Thymus (tissue), 11 donors: ENCODE measurements around the gene ZBTB16. TPM values are rescaled to one million over a fixed set of nuclear protein-coding genes. Genes with fewer than 3 reads are reported as not detected.
A peak's percentile ranks its signal among the peaks of the same experiment; 100 is the strongest.

Experiments
- DNase-seq, 9 donors: peaks; one replicate each; pipeline ENCODE4 v3.0.0-alpha.2; 2013; ENCODE audit warnings: low spot score in 9 of 9, low read depth in 6 of 9, missing footprints in 1 of 9
- H3K27ac ChIP-seq, 2 donors: one replicate each; pipeline ENCODE4 v1.5.1; 2013; ENCODE audit warnings: control low read depth in 1 of 2, low read depth in 1 of 2, low read length in 1 of 2, mild to moderate bottlenecking in 1 of 2, moderate library complexity in 1 of 2
- H3K27me3 ChIP-seq, 2 donors: one replicate each; pipeline ENCODE4 v1.5.1; 2013; ENCODE audit warnings: low read length in 1 of 2; ENCODE audit not compliant: control insufficient read depth in 2 of 2, insufficient read depth in 1 of 2
- H3K36me3 ChIP-seq, 2 donors: one replicate each; pipeline ENCODE4 v1.5.1; 2013; ENCODE audit warnings: low read length in 1 of 2, mild to moderate bottlenecking in 1 of 2, moderate library complexity in 1 of 2; ENCODE audit not compliant: control insufficient read depth in 2 of 2, insufficient read depth in 2 of 2
- H3K4me1 ChIP-seq, 2 donors: one replicate each; pipeline ENCODE4 v1.5.1; 2013; ENCODE audit warnings: low read length in 2 of 2; ENCODE audit not compliant: control insufficient read depth in 2 of 2, insufficient read depth in 2 of 2
- H3K4me3 ChIP-seq, 2 donors: one replicate each; pipeline ENCODE4 v1.5.1; 2013; ENCODE audit warnings: low read length in 2 of 2, control low read depth in 1 of 2, mild to moderate bottlenecking in 1 of 2
- H3K9me3 ChIP-seq, 2 donors: one replicate each; pipeline ENCODE4 v1.5.1; 2013; ENCODE audit warnings: low read length in 1 of 2, mild to moderate bottlenecking in 1 of 2; ENCODE audit not compliant: control insufficient read depth in 2 of 2, insufficient read depth in 1 of 2
- WGBS: extraction: QIAGEN DNeasy Blood & Tissue Kit; methylation state at CpG from one replicate; pipeline ENCODE4 v1.1.7; 2013; 5-methylcytosine and 5-hydroxymethylcytosine counted together
- polyA plus RNA-seq: library from polyadenylated mRNA; stranded (reverse); fragments of 200-250 nt; gene quantifications from one replicate; pipeline ENCODE4 v1.2.3, GENCODE V29; 2013
- total RNA-seq: library from RNA; stranded (reverse); fragments of 120-200 nt; gene quantifications from one replicate; pipeline ENCODE4 v1.2.4, GENCODE V29; 2013
- donor health status: healthy.

ZBTB16 gene
- total and polyA plus RNA-seq, 2 donors = 5.7 to 21.5 TPM

- Histone ChIP-seq H3K27me3 (peaks cover 2 to 9% of the 10 kb centered on the region in 2 donors), H3K4me1 (peaks cover 28 to 98% of the 10 kb centered on the region in 2 donors), H3K36me3 (no peaks in the 10 kb centered on the region), H3K9me3 (no peaks in the 10 kb centered on the region), H3K27ac (no peak overlapping the region), H3K4me3 (no peak overlapping the region)
- no peak for DNase-seq
- WGBS = 96% methylated on average over 9 of the region's 9 CpGs
Measured at GRCh38 chr11:114081641-114082414, 22.3 kb downstream of the ZBTB16 start.

- no peak overlapping the region for H3K27ac ChIP-seq
- 75% methylated on average over 6 of the region's 6 CpGs for WGBS
Measured at GRCh38 chr11:114082415-114082748, 22.9 kb downstream of the ZBTB16 start.

GRCh38 chr11:114082767-114083181 lies 23.3 kb downstream of the ZBTB16 start:
- Histone ChIP-seq H3K4me3 (peak overlapping the region; percentile 2 to 18), H3K27me3 (peaks cover 2 to 5% of the 10 kb centered on the region in 2 donors), H3K36me3 (no peaks in the 10 kb centered on the region), H3K9me3 (no peaks in the 10 kb centered on the region), H3K27ac (peak overlapping the region in 1 of 2 donors; percentile 40), H3K4me1 (peaks cover 22 to 98% of the 10 kb centered on the region in 2 donors)
- peak in 1 of 9 donors; percentile 62 for DNase-seq
- whole genome bisulfite sequencing = 15% methylated on average over 22 of the region's 22 CpGs

More at GRCh38 chr11:114082415-114082748, 22.9 kb downstream of the ZBTB16 start:
- peaks cover 2 to 5% of the 10 kb centered on the region in 2 donors for H3K27me3 ChIP-seq
- H3K4me1 ChIP-seq = peaks cover 26 to 98% of the 10 kb centered on the region in 2 donors
- H3K36me3 ChIP-seq = no peaks in the 10 kb centered on the region
- DNase-seq = no peak
- H3K4me3 ChIP-seq = no peak overlapping the region
- no peaks in the 10 kb centered on the region for H3K9me3 ChIP-seq

- Histone ChIP-seq H3K27ac (peak overlapping the region in 1 of 2 donors; percentile 40), H3K9me3 (no peaks in the 10 kb centered on the region), H3K4me1 (peaks cover 15 to 98% of the 10 kb centered on the region in 2 donors), H3K4me3 (no peak overlapping the region), H3K36me3 (no peaks in the 10 kb centered on the region), H3K27me3 (peaks cover 2 to 5% of the 10 kb centered on the region in 2 donors)
- no peak for DNase-seq
- 38% methylated on average over 11 of the region's 11 CpGs for WGBS
Measured at GRCh38 chr11:114083391-114084252, 24.1 kb downstream of the ZBTB16 start.

GRCh38 chr11:114084414-114084813 lies 24.9 kb downstream of the ZBTB16 start:
- DNase-seq = no peak
- H3K27ac ChIP-seq = no peak overlapping the region
- 69% methylated on average over 4 of the region's 4 CpGs for WGBS
- no peaks in the 10 kb centered on the region for H3K36me3 ChIP-seq
- H3K9me3 ChIP-seq = no peaks in the 10 kb centered on the region
- H3K4me1 ChIP-seq = peaks cover 15 to 97% of the 10 kb centered on the region in 2 donors
- H3K4me3 ChIP-seq = no peak overlapping the region
- peaks cover 2 to 5% of the 10 kb centered on the region in 2 donors for H3K27me3 ChIP-seq

GRCh38 chr11:114085965-114086793 lies 26.7 kb downstream of the ZBTB16 start:
- DNase-seq = no peak
- Histone ChIP-seq H3K27ac (no peak overlapping the region), H3K27me3 (peaks cover 2 to 5% of the 10 kb centered on the region in 2 donors), H3K4me3 (no peak overlapping the region), H3K4me1 (peaks cover 12 to 97% of the 10 kb centered on the region in 2 donors), H3K9me3 (no peaks in the 10 kb centered on the region), H3K36me3 (no peaks in the 10 kb centered on the region)
- 88% methylated on average over 7 of the region's 7 CpGs for WGBS

GRCh38 chr11:114087025-114087424 lies 27.5 kb downstream of the ZBTB16 start:
- peaks cover 2 to 5% of the 10 kb centered on the region in 2 donors for H3K27me3 ChIP-seq
- H3K36me3 ChIP-seq = no peaks in the 10 kb centered on the region
- no peak for DNase-seq
- peaks cover 12 to 96% of the 10 kb centered on the region in 2 donors for H3K4me1 ChIP-seq
- WGBS = 70% methylated on average over 5 of the region's 5 CpGs
- no peak overlapping the region for H3K4me3 ChIP-seq
- H3K9me3 ChIP-seq = no peaks in the 10 kb centered on the region
- no peak overlapping the region for H3K27ac ChIP-seq

- Histone ChIP-seq H3K9me3 (no peaks in the 10 kb centered on the region), H3K4me1 (peaks cover 7 to 96% of the 10 kb centered on the region in 2 donors), H3K27me3 (no peaks in the 10 kb centered on the region), H3K27ac (no peak overlapping the region), H3K4me3 (no peak overlapping the region), H3K36me3 (no peaks in the 10 kb centered on the region)
- no peak for DNase-seq
- 90% methylated on average over 9 of the region's 9 CpGs for WGBS
Measured at GRCh38 chr11:114088216-114088615, 28.7 kb downstream of the ZBTB16 start.
